Naive B cell (primary cell): Measurements from ENCODE around the gene FHIT. TPM values are rescaled to one million over a fixed set of nuclear protein-coding genes. Genes with fewer than 3 reads are reported as not detected.

Source experiments
- ATAC-seq, 2 donors: fragments of 150-1000 bp; cut with Tn5 transposase; 2 replicates each; pipeline ENCODE4 v1.10.0; 2021; ENCODE audit warnings: low read depth in 2 of 2, mild to moderate bottlenecking in 2 of 2, moderate library complexity in 2 of 2
- DNase-seq: peaks from one replicate; pipeline ENCODE4 v3.0.0; 2022
- H3K27ac Mint-ChIP-seq, 6 donors: one replicate each; pipeline ENCODE4 v1.8.0; 2020 to 2022; ENCODE audit warnings: mild to moderate bottlenecking in 6 of 6, mixed read lengths in 6 of 6, moderate library complexity in 5 of 6, inconsistent platforms in 2 of 6
- H3K27me3 Mint-ChIP-seq, 3 donors: one replicate each; pipeline ENCODE4 v1.8.0; 2021 to 2022; ENCODE audit warnings: mixed read lengths in 3 of 3, mild to moderate bottlenecking in 1 of 3
- H3K36me3 Mint-ChIP-seq, 2 donors: one replicate each; pipeline ENCODE4 v1.8.0; 2020 to 2022; ENCODE audit warnings: mixed read lengths in 2 of 2, inconsistent platforms in 1 of 2, mild to moderate bottlenecking in 1 of 2
- H3K4me1 Mint-ChIP-seq, 3 donors: one replicate each; pipeline ENCODE4 v1.8.0; 2020 to 2022; ENCODE audit warnings: mixed read lengths in 3 of 3, inconsistent platforms in 1 of 3, mild to moderate bottlenecking in 1 of 3, moderate library complexity in 1 of 3
- H3K4me3 Mint-ChIP-seq, 8 donors: one replicate each; pipeline ENCODE4 v1.8.0; 2020 to 2022; ENCODE audit warnings: mild to moderate bottlenecking in 8 of 8, mixed read lengths in 8 of 8, moderate library complexity in 8 of 8, inconsistent platforms in 2 of 8
- H3K9me3 Mint-ChIP-seq, 7 donors: one replicate each; pipeline ENCODE4 v1.8.0; 2020 to 2022; ENCODE audit warnings: mixed read lengths in 7 of 7, mild to moderate bottlenecking in 5 of 7, inconsistent platforms in 2 of 7, moderate library complexity in 1 of 7
- polyA plus RNA-seq, 6 donors: library from polyadenylated mRNA; unstranded; fragments of 300-500 nt; fragmentation: Illumina TruSeq; gene quantifications; one replicate each; pipeline ENCODE4 v1.2.3, GENCODE V29; 2021; ENCODE audit warnings: low read depth in 6 of 6

FHIT gene
- polyA plus RNA-seq, 6 donors from 2014 or later = 3.2 to 12.6 (median 7.1) TPM

DNA sequence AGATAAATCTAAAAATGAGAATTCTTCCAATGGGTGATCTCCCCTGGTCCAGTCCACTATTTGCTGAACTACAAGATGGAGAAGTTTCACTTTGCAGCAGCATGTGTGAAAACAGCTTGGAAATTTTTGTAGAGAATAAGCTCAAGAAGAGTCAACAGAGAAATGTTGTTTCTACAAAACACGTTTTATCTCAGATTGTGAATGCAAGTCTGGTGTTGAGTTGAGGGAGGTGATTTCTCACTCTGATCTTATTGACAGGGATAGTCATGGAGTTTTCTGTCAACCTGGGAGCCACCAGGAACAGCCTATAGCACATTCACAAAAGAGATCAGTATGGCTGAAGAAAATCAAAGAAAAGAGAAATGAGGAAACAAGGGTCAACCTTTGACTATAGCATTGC lies 1220.3 kb downstream of the FHIT start:
- Mint-ChIP-seq H3K36me3 (no peaks in the 10 kb centered on the region), H3K27ac (no peak overlapping the region), H3K4me1 (no peaks in the 10 kb centered on the region), H3K9me3 (no peaks in the 10 kb centered on the region), H3K4me3 (no peak overlapping the region), H3K27me3 (no peaks in the 10 kb centered on the region)
- ATAC-seq = no peak
- no peak for DNase-seq

DNA sequence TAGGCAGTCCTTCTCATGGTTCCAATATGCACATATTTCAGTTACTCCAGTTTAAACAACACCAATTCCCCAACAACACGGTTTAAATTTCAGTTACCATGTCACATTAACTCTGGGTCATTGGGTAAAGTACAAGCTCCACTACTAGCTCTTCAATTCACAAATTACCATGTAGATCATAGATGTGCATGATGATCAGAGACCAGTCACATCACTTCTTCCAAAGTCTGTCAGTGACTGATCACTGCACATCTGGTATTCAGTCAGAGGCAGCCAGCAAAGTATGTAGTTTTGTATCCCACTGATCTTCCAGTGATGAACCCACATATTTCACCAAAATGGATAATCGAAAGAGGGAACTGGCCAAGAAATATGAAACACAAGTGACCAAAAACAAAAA lies 1223.0 kb downstream of the FHIT start:
- Mint-ChIP-seq H3K27ac (no peak overlapping the region), H3K9me3 (no peaks in the 10 kb centered on the region), H3K27me3 (no peaks in the 10 kb centered on the region), H3K4me1 (no peaks in the 10 kb centered on the region), H3K36me3 (no peaks in the 10 kb centered on the region), H3K4me3 (no peak overlapping the region)
- ATAC-seq (no peak), DNase-seq (no peak)

DNA sequence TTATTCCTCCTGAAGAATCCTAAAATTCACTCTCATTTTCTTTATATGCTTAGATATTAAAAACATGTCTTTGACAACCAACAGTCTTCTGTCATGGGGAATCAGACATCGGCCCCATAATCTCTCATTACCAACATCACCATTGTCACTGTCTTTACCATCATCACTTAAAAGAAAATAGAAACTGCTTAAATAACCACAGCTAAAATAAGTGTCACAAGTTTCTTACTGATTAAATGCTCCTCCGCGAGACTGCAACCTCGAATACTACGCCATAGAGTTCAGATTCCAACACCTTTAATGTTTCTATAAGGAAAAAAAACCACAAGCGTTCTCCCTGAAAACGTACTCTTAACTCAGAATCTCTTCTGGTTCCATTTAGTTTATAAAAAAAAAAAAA lies 1223.9 kb downstream of the FHIT start:
- no peaks in the 10 kb centered on the region for H3K4me1 Mint-ChIP-seq
- no peaks in the 10 kb centered on the region for H3K36me3 Mint-ChIP-seq
- no peaks in the 10 kb centered on the region for H3K9me3 Mint-ChIP-seq
- no peaks in the 10 kb centered on the region for H3K27me3 Mint-ChIP-seq
- ATAC-seq (no peak), DNase-seq (no peak)
- peak overlapping the region in 1 of 6 donors; percentile 40 for H3K27ac Mint-ChIP-seq
- H3K4me3 Mint-ChIP-seq = no peak overlapping the region

DNA sequence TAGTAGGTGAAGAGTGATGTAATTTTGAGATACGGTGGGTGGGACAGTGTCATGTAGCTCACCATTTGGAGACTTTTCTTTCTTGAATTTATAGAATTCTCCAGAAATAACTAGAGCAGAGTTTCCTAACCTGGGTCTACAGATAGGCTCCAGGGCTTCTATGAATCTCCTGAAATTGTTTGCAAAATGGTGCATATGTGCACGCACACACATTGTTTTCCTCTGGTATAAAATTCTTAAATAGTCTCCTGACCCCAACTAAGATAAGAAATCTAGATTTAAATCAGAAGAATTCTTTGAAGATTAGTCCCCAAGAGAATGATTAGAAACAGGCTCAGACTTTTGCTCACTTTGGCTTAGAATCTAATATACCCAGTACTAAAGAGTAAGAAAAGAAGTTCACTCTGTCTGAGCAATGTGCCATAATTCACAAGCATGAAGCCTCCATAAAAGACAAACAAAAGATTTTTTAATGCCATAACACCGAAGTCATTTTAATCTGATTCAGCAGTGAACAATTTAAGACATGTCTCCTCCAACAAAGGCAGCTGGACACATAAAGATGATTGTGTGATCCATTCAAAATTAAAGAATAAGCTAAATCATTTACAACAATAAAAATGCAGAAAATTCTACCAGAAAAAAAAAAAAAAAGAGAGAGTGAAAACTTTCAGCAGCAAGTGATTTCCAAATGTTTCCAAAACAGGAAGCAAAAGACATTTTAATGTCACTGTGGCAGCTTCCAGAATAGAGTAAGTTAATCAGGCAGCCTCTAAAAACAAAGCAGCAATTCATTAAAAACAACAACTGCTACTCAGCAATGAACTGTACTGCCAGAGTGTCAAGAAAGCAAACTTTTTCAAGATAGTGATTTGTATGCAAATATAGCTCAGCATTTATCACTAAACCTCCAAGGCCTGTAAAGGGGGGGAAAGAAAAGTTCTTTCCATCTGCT lies 1225.9 kb downstream of the FHIT start:
- no peak for DNase-seq
- H3K4me1 Mint-ChIP-seq = no peaks in the 10 kb centered on the region
- peak overlapping the region in 2 of 6 donors; percentile 7 to 10 for H3K27ac Mint-ChIP-seq
- ATAC-seq = no peak
- H3K9me3 Mint-ChIP-seq = no peaks in the 10 kb centered on the region
- H3K4me3 Mint-ChIP-seq = no peak overlapping the region
- H3K36me3 Mint-ChIP-seq = no peaks in the 10 kb centered on the region
- H3K27me3 Mint-ChIP-seq = no peaks in the 10 kb centered on the region

DNA sequence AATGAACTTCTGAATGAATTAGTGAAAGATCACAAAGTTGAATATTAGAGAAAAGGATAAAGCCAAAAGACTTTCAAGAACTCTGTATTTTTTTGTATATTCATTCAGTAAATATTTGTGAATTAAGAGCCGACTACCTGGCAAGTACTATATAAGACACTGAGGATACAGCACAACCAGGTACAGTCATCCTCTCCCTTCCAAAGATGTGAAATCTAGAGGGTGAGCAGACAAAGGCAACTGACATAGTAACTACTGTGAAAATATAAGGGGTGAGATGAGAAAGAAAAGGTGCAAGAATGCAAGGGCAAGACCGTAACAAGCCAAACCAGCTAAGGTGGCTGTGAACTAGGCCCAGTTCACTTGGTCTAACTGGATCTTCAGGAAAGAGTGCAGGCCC lies 1226.9 kb downstream of the FHIT start:
- H3K36me3 Mint-ChIP-seq = no peaks in the 10 kb centered on the region
- DNase-seq (no peak), ATAC-seq (no peak)
- no peaks in the 10 kb centered on the region for H3K4me1 Mint-ChIP-seq
- H3K27ac Mint-ChIP-seq = no peak overlapping the region
- H3K4me3 Mint-ChIP-seq = no peak overlapping the region
- no peaks in the 10 kb centered on the region for H3K27me3 Mint-ChIP-seq
- H3K9me3 Mint-ChIP-seq = no peaks in the 10 kb centered on the region

DNA sequence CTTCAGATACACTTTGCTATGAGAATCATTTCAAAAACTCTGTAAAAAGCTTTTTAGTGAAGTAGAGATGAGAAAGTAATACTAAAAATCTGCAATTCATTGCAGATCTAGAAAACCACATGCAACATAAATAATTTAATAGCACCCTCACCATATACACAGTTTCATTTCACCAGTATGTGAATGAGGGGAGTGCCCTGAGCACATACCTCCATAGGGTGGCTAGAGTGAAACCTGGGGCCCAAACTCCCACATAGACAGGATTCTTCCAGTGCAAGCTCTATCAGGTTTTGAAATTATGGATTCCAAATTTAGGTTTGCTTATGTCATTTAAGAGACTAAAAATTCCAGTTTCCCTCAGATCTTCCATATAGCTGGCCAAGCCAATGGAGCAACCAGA lies 1228.1 kb downstream of the FHIT start:
- Mint-ChIP-seq H3K4me3 (no peak overlapping the region), H3K4me1 (no peaks in the 10 kb centered on the region), H3K27ac (no peak overlapping the region), H3K36me3 (no peaks in the 10 kb centered on the region), H3K9me3 (no peaks in the 10 kb centered on the region), H3K27me3 (no peaks in the 10 kb centered on the region)
- no peak for ATAC-seq
- DNase-seq = no peak

DNA sequence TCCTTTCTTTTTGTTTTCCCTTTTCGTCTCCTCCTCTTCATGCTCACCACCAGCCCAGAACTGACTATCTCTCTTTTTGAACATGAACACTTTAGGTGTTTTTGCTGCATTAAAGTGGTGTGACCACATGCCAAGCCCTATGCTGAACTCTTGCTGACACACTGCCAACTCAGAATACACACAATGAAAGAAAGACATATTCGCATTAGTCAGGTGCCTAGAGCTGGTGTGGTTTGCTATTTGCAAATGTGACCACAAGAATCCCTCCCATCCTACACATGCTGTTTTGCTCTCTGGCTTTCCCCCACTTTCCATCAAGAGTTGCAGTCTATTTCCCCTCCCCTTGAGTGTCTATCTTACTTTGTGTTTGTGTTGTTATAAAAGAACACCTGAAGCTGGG lies 1233.6 kb downstream of the FHIT start:
- Mint-ChIP-seq H3K36me3 (no peaks in the 10 kb centered on the region), H3K27ac (peak overlapping the region in 2 of 6 donors; percentile 55 to 75), H3K9me3 (no peaks in the 10 kb centered on the region), H3K4me1 (peaks cover 7 to 11% (median 9%) of the 10 kb centered on the region in 3 donors), H3K27me3 (no peaks in the 10 kb centered on the region), H3K4me3 (peak overlapping the region in 1 of 8 donors; percentile 3)
- ATAC-seq = no peak
- no peak for DNase-seq

DNA sequence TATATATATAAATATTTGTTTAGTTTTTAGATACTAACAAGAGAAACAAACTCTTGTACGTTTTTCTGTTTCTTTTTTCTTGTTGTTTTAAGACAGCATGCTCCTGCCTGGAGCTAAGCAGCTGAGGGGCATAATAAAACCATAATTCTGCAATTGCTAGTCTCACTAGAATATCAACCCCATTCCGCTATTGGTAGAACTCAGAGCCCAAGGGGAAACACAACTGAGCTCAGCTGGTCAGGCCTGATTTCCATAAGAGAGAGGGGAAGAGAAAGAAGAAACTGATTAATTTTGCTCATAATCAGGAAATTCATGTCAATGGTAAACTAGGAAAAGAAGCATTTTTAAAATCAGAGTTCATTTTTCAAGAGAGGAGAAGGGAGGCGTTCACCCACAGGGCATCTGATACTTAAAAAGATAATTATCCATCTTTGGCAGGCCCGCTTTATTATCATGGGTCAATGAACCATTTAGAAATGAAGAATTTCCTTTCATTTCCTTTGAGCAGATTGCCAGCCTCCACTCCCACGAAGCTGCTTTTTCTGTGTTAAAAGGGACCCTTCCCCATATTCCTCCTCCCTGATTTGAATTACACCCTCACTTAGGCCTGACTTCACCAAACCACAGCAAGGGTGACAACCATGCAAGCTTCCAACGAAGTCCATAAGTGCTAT lies 1236.1 kb downstream of the FHIT start:
- DNase-seq (no peak), ATAC-seq (no peak)
- H3K9me3 Mint-ChIP-seq = peaks cover 0 to 4% (median 0%) of the 10 kb centered on the region in 7 donors
- no peak overlapping the region for H3K4me3 Mint-ChIP-seq
- H3K27me3 Mint-ChIP-seq = no peaks in the 10 kb centered on the region
- H3K4me1 Mint-ChIP-seq = peaks cover 21 to 25% (median 22%) of the 10 kb centered on the region in 3 donors
- H3K36me3 Mint-ChIP-seq = peaks cover 0 to 7% of the 10 kb centered on the region in 2 donors
- H3K27ac Mint-ChIP-seq = peak overlapping the region in 1 of 6 donors; percentile 2

DNA sequence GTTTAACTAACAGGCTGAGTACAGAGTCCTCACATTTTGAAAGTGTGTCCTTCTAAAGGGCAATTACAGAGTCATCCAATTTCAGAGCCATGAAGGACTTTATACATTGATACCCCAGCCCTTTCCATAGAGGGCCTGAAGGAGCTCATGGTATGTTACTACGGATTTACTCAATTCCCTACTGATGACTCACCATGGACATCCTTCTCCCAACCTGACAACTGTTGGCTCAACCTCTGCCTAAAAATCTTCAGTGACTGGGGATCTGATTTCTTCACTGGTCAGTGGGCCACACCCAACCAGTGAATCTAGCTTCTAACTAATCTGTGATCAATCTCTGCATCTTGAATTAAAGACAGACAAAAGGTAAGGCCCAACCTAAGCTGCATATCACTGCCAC lies 1238.0 kb downstream of the FHIT start:
- Mint-ChIP-seq H3K9me3 (peaks cover 0 to 4% (median 0%) of the 10 kb centered on the region in 7 donors), H3K27me3 (no peaks in the 10 kb centered on the region), H3K27ac (no peak overlapping the region), H3K4me3 (no peak overlapping the region), H3K4me1 (peaks cover 22 to 32% (median 25%) of the 10 kb centered on the region in 3 donors), H3K36me3 (peaks cover 0 to 7% of the 10 kb centered on the region in 2 donors)
- no peak for DNase-seq
- ATAC-seq = no peak

DNA sequence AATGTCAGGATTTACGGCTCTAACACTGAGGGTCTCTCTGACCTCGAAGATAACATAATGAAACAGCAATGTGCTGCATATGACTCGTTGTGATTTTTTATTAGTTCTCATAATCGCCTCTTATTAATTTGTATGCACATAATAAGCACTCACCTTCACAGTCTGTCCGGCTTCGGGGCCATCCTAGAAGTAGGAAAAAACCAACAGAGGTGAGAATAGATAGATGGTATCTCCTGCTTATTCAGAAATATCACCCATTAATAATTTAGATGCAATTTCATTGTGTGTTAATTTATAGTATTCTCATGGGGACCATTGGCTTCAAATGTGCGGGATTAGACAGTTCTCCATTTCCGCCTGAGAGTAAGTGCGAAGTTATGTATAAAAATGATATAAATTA lies 1240.0 kb downstream of the FHIT start:
- Mint-ChIP-seq H3K4me1 (peaks cover 11 to 23% (median 18%) of the 10 kb centered on the region in 3 donors), H3K27ac (peak overlapping the region; percentile 48 to 94 (median 67)), H3K27me3 (no peaks in the 10 kb centered on the region), H3K9me3 (peaks cover 0 to 4% (median 0%) of the 10 kb centered on the region in 7 donors), H3K36me3 (peaks cover 0 to 7% of the 10 kb centered on the region in 2 donors), H3K4me3 (peak overlapping the region in 7 of 8 donors; percentile 48 to 83 (median 70))
- ATAC-seq (peak in 1 of 2 donors; percentile 8), DNase-seq (no peak)

DNA sequence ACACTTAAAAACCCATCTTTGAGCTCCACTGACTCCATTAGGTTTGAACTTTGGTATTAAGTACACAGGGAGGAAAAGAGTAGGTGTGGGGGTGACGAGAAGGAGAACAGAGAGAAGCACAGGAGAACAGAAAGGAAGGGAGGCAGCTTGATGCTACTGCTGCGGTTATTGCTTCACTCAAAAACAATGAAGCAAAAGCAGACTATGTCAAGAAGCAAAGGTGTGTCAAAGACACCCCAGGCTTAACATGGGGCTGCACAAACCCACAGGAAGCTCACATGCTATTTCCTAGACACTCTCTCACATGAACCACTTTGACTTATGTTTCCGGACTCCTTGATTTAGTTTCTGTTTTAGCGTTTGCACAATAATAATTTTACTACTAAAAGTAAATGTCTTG lies 1240.5 kb downstream of the FHIT start:
- peaks cover 0 to 4% (median 0%) of the 10 kb centered on the region in 7 donors for H3K9me3 Mint-ChIP-seq
- no peaks in the 10 kb centered on the region for H3K27me3 Mint-ChIP-seq
- H3K27ac Mint-ChIP-seq = peak overlapping the region; percentile 48 to 94 (median 80)
- H3K4me3 Mint-ChIP-seq = peak overlapping the region; percentile 48 to 83 (median 72)
- H3K36me3 Mint-ChIP-seq = peaks cover 0 to 7% of the 10 kb centered on the region in 2 donors
- peaks cover 11 to 23% (median 18%) of the 10 kb centered on the region in 3 donors for H3K4me1 Mint-ChIP-seq
- peak; percentile 92 to 95 for ATAC-seq
- DNase-seq = peak; percentile 57

DNA sequence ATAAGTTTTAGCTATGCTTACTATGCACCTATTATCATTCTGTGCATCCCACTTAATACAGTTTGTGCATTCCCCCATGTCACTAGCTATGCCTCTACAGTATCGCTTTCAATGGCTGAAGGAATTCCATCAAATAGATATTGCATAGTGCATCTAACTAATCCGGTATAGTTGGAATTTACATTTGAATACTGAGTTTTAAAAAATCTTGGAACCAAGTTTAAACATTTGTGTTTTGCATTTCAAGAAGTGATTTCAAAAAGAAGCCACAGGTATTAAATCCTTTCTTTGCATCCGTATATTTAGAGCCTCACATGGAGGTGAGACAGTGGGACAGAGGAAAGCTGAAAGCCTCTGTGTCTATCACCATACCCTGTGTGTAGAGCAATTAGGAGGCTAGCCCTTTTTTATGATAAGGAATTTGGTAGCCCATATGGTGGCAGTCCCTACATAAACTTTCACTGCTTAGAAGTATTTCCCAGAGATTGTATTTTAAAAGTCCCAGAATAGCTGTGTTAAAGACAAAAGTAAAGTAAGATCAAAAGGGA lies 1241.2 kb downstream of the FHIT start:
- H3K4me3 Mint-ChIP-seq = peak overlapping the region in 4 of 8 donors; percentile 11 to 83 (median 66)
- H3K4me1 Mint-ChIP-seq = peaks cover 11 to 23% (median 18%) of the 10 kb centered on the region in 3 donors
- no peaks in the 10 kb centered on the region for H3K27me3 Mint-ChIP-seq
- H3K9me3 Mint-ChIP-seq = peaks cover 0 to 4% (median 0%) of the 10 kb centered on the region in 7 donors
- peaks cover 0 to 7% of the 10 kb centered on the region in 2 donors for H3K36me3 Mint-ChIP-seq
- H3K27ac Mint-ChIP-seq = peak overlapping the region in 4 of 6 donors; percentile 48 to 94 (median 80)
- ATAC-seq = no peak
- DNase-seq = no peak

DNA sequence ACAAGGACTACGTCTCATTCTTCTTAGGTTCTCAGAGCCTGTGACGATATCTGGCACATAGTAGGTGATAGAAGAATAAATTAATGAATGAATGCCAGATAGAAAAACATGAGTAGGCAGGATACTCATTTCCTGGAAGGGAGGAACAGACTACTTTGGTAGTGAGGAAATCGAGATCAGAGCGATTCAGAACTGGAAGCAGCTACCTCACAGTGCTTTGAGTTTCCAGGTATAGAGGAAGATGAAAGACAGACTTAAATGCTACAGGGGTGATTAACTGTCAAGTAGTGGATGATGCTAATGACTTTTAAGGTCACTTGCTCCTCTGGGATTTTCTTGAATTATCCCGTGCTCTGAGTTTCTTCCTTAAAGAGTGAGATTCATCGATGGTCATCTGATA lies 1249.9 kb downstream of the FHIT start:
- DNase-seq = no peak
- Mint-ChIP-seq H3K36me3 (no peaks in the 10 kb centered on the region), H3K4me3 (no peak overlapping the region), H3K4me1 (no peaks in the 10 kb centered on the region), H3K27me3 (no peaks in the 10 kb centered on the region), H3K9me3 (peaks cover 0 to 5% (median 0%) of the 10 kb centered on the region in 7 donors), H3K27ac (no peak overlapping the region)
- ATAC-seq = no peak
